ENCODE measurements around the gene KHDC4.

- TF ChIP-seq CTCF (IDR thresholded peaks at IDR 0.05) = no peak
- no peak for TF ChIP-seq TAF1 (IDR thresholded peaks at IDR 0.05; ENCODE audit: borderline replicate concordance, low read depth, low read length)
- peak; percentile 46; the same call in 1 of the 2 replicates for TF ChIP-seq SIN3A (IDR thresholded peaks at IDR 0.05; ENCODE audit: borderline replicate concordance, low read depth, low read length)
- TF ChIP-seq JUND (IDR thresholded peaks at IDR 0.05) = no peak
- TF ChIP-seq MAX (IDR thresholded peaks at IDR 0.05; ENCODE audit: low read depth) = no peak
- TF ChIP-seq PBX3 (IDR thresholded peaks at IDR 0.05) = no peak
- TF ChIP-seq POLR2AphosphoS5 (IDR thresholded peaks at IDR 0.05; ENCODE audit: low read depth, low read length) = no peak
- TF ChIP-seq EZH2phosphoT487 (IDR thresholded peaks at IDR 0.05; ENCODE audit: borderline replicate concordance, low read depth) = no peak
- TF ChIP-seq TEAD4 (IDR thresholded peaks at IDR 0.05; ENCODE audit: borderline replicate concordance, insufficient read depth) = no peak
- TF ChIP-seq FOXJ3 (CRISPR knock-in tag; IDR thresholded peaks at IDR 0.05) = no peak
- TF ChIP-seq ELF1 (IDR thresholded peaks at IDR 0.05) = no peak
- no peak for TF ChIP-seq RAD21 (IDR thresholded peaks at IDR 0.05; ENCODE audit: low read length)
Measured at GRCh38 chr1:155931332-155932038, 2.7 kb downstream of the KHDC4 start.
